ENCODE results near the gene PTPRD. TPM values are rescaled to one million over a fixed set of nuclear protein-coding genes. Genes with fewer than 3 reads are reported as not detected.

Gene PTPRD
- total RNA-seq, 4 donors from 2014 or later = 19.6 to 78.9 (median 45.6) TPM

- intact Hi-C loops (cut with DNase I) = no loop called here
- no peaks in the 10 kb centered on the region for H3K9me3 ChIP-seq
- H3K36me3 ChIP-seq = no peaks in the 10 kb centered on the region
- H3K27ac ChIP-seq = no peak overlapping the region
- DNase-seq = no peak
- no peaks in the 10 kb centered on the region for H3K27me3 ChIP-seq
- no peak for TF ChIP-seq POLR2A (IDR thresholded peaks at IDR 0.05)
- no peak for TF ChIP-seq CTCF (IDR thresholded peaks at IDR 0.05)
- no peaks in the 10 kb centered on the region for H3K4me1 ChIP-seq
- H3K4me3 ChIP-seq (replicated peaks in 1 of 3) = no peak overlapping the region
- 86 to 88% methylated on average over 15 of the region's 15 CpGs for WGBS, 2 donors
Observed at GRCh38 chr9:8331507-8332330, 2281.1 kb downstream of the PTPRD start.

GRCh38 chr9:8329561-8330283, 2283.1 kb downstream of the PTPRD start:
- Histone ChIP-seq H3K36me3 (no peaks in the 10 kb centered on the region), H3K4me3 (replicated peaks in 1 of 3) (no peak overlapping the region), H3K9me3 (no peaks in the 10 kb centered on the region), H3K27ac (no peak overlapping the region), H3K27me3 (no peaks in the 10 kb centered on the region), H3K4me1 (no peaks in the 10 kb centered on the region)
- no peak for TF ChIP-seq POLR2A (IDR thresholded peaks at IDR 0.05)
- no peak for TF ChIP-seq CTCF (IDR thresholded peaks at IDR 0.05)
- 74 to 76% methylated on average over 9 to 10 of the region's 13 CpGs for WGBS, 2 donors
- intact Hi-C loops (cut with DNase I) = no loop called here
- DNase-seq = no peak

- Histone ChIP-seq H3K9me3 (no peaks in the 10 kb centered on the region), H3K27me3 (no peaks in the 10 kb centered on the region), H3K4me1 (no peaks in the 10 kb centered on the region), H3K4me3 (replicated peaks in 1 of 3) (no peak overlapping the region), H3K27ac (no peak overlapping the region), H3K36me3 (no peaks in the 10 kb centered on the region)
- WGBS, 2 donors = 93% methylated on average over 5 of the region's 5 CpGs
- intact Hi-C loops (cut with DNase I) = no loop called here
- TF ChIP-seq CTCF (IDR thresholded peaks at IDR 0.05) (no peak), POLR2A (IDR thresholded peaks at IDR 0.05) (no peak)
- no peak for DNase-seq
Observed at GRCh38 chr9:8315211-8315610, 2297.6 kb downstream of the PTPRD start.

- no peak for DNase-seq
- Histone ChIP-seq H3K27ac (no peak overlapping the region), H3K4me3 (replicated peaks in 1 of 3) (no peak overlapping the region), H3K27me3 (no peaks in the 10 kb centered on the region), H3K4me1 (no peaks in the 10 kb centered on the region), H3K9me3 (no peaks in the 10 kb centered on the region), H3K36me3 (no peaks in the 10 kb centered on the region)
- intact Hi-C loops (cut with DNase I) = no loop called here
- no peak for TF ChIP-seq CTCF (IDR thresholded peaks at IDR 0.05)
Observed at GRCh38 chr9:8309258-8309657, 2303.5 kb downstream of the PTPRD start.

GRCh38 chr9:8304720-8305119, 2308.1 kb downstream of the PTPRD start:
- TF ChIP-seq CTCF (IDR thresholded peaks at IDR 0.05) = no peak
- TF ChIP-seq POLR2A (IDR thresholded peaks at IDR 0.05) = no peak
- intact Hi-C loops (cut with DNase I) = no loop called here
- no peaks in the 10 kb centered on the region for H3K27me3 ChIP-seq
- H3K4me1 ChIP-seq = no peaks in the 10 kb centered on the region
- 74 to 79% methylated on average over 2 of the region's 2 CpGs for WGBS, 2 donors
- H3K36me3 ChIP-seq = no peaks in the 10 kb centered on the region
- H3K4me3 ChIP-seq (replicated peaks in 1 of 3) = no peak overlapping the region
- no peaks in the 10 kb centered on the region for H3K9me3 ChIP-seq
- no peak overlapping the region for H3K27ac ChIP-seq
- no peak for DNase-seq

Measured in thyroid gland (tissue), 4 donors.